Activated B cell treated with CpG ODN at 0.5 μM for 24 hours (primary cell): ENCODE results near the gene SMIM28. TPM values are rescaled to one million over a fixed set of nuclear protein-coding genes. Genes with fewer than 3 reads are reported as not detected.
"Not testable (repeated sequence)": the region's sequence is repeated elsewhere in the genome, so short reads cannot be mapped to it uniquely, and the experiment has no call there.

Source experiments
- ATAC-seq: fragments of 200-7000 bp; cut with Tn5 transposase; one replicate; pipeline ENCODE4 v1.10.0; 2021; ENCODE audit warnings: low read depth, mild to moderate bottlenecking, moderate library complexity
- CTCF ChIA-PET: fragments of 350-600 bp; sonication (Branson Sonifier 250); formaldehyde crosslinking; loops from one replicate; lab custom pipeline; 2021; ENCODE audit warnings: antibody characterized with exemption; lab: Charles Lee
- POLR2A ChIA-PET: fragments of 350-600 bp; sonication (Branson Sonifier 250); formaldehyde crosslinking; loops from one replicate; lab custom pipeline; 2021; ENCODE audit warnings: antibody characterized with exemption; lab: Charles Lee
- DNase-seq: peaks from one replicate; pipeline ENCODE4 v3.0.0; 2022
- H3K27ac Mint-ChIP-seq: one replicate; pipeline ENCODE4 v1.8.0; 2020; ENCODE audit warnings: mixed read lengths
- H3K27me3 Mint-ChIP-seq: one replicate; pipeline ENCODE4 v1.8.0; 2021; ENCODE audit warnings: mixed read lengths
- H3K36me3 Mint-ChIP-seq: one replicate; pipeline ENCODE4 v1.8.0; 2021; ENCODE audit warnings: low read depth, mixed read lengths
- H3K4me1 Mint-ChIP-seq: one replicate; pipeline ENCODE4 v1.8.0; 2021; ENCODE audit warnings: mixed read lengths
- H3K4me3 Mint-ChIP-seq: one replicate; pipeline ENCODE4 v1.8.0; 2020; ENCODE audit warnings: mild to moderate bottlenecking, mixed read lengths
- H3K9me3 Mint-ChIP-seq: one replicate; pipeline ENCODE4 v1.8.0; 2020; ENCODE audit warnings: mixed read lengths
- intact Hi-C: fragments of 100-400 bp; cut with micrococcal nuclease; formaldehyde crosslinking; loops from one replicate; pipeline ENCODE4 v1.15.1; 2024
- total RNA-seq: library from RNA; stranded (reverse); gene quantifications from 2 replicates; pipeline ENCODE4 v1.2.3, GENCODE V29; 2022
- TF ChIP-seq, protein P1 (sequence below): fragments of 200-600 bp; IDR thresholded peaks from one replicate; pipeline ENCODE4 v1.8.0; 2022; ENCODE audit warnings: antibody characterized with exemption, mild to moderate bottlenecking

SMIM28 gene
- total RNA-seq, 1 donor from 2014 or later = not detected

DNA sequence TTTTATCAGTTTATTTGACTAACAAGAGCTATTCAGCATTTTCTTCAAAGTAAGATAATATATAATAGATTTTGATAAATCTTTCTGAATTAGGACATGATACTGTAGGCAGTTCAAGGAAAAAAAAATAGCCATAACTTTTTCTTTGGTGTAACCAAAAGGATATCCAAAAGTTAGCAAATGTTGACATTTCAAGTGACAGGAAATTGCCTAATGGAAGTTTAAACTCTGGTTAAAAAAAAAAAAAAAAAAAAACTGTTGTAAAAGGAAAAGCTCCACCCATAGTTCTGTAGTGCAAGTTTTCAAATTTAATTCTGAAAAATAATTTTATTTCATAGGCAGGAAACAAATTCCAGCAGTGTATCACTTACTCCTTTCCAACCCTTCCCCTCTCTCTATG lies 45.2 kb downstream of the SMIM28 start:
- DNase-seq (no peak), ATAC-seq (no peak)
- TF ChIP-seq, protein P1, sequence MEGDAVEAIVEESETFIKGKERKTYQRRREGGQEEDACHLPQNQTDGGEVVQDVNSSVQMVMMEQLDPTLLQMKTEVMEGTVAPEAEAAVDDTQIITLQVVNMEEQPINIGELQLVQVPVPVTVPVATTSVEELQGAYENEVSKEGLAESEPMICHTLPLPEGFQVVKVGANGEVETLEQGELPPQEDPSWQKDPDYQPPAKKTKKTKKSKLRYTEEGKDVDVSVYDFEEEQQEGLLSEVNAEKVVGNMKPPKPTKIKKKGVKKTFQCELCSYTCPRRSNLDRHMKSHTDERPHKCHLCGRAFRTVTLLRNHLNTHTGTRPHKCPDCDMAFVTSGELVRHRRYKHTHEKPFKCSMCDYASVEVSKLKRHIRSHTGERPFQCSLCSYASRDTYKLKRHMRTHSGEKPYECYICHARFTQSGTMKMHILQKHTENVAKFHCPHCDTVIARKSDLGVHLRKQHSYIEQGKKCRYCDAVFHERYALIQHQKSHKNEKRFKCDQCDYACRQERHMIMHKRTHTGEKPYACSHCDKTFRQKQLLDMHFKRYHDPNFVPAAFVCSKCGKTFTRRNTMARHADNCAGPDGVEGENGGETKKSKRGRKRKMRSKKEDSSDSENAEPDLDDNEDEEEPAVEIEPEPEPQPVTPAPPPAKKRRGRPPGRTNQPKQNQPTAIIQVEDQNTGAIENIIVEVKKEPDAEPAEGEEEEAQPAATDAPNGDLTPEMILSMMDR = no peak
- intact Hi-C loops = no loop called here
- CTCF ChIA-PET = no interaction called here
- POLR2A ChIA-PET = interaction anchor here (0.7 kb wide), 1 partner anchor 13 kb away, joined by 4 read pairs; no protein-coding TSS in a partner anchor
- H3K4me3 Mint-ChIP-seq = no peak overlapping the region
- no peaks in the 10 kb centered on the region for H3K27me3 Mint-ChIP-seq
- peaks cover 15% of the 10 kb centered on the region for H3K36me3 Mint-ChIP-seq
- no peaks in the 10 kb centered on the region for H3K9me3 Mint-ChIP-seq
- H3K27ac Mint-ChIP-seq = no peak overlapping the region
- H3K4me1 Mint-ChIP-seq = no peaks in the 10 kb centered on the region

- H3K36me3 Mint-ChIP-seq = peaks cover under 1% of the 10 kb centered on the region
- DNase-seq (no peak), ATAC-seq (no peak)
- POLR2A ChIA-PET = no interaction called here
- H3K27ac Mint-ChIP-seq = no peak overlapping the region
- H3K9me3 Mint-ChIP-seq = no peaks in the 10 kb centered on the region
- no peaks in the 10 kb centered on the region for H3K27me3 Mint-ChIP-seq
- H3K4me1 Mint-ChIP-seq = no peaks in the 10 kb centered on the region
- CTCF ChIA-PET = no interaction called here
- TF ChIP-seq, protein P1 = no peak
- no peak overlapping the region for H3K4me3 Mint-ChIP-seq
- intact Hi-C loops = no loop called here
These were observed 46.5 kb downstream of the SMIM28 start for GRCh38 chr6:138424004-138424904.

DNA sequence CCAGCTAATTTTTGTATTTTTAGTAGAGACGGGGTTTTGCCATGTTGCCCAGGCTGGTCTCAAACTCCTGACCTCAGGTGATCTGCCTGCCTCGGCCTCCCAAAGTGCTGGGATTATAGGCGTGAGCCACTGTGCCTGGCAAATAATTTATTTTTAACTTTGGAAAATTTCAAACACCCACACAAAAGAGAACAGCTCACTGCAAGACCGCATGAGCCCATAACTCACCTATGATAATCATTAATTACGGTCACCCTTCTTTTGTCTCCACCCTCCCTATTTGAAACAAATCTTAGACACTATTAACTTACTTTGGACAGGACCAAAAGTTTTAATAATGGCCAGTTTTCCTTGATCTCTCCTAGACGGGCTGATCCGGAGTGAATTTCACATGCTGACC lies 47.6 kb downstream of the SMIM28 start:
- H3K36me3 Mint-ChIP-seq, DNase-seq, intact Hi-C loops, H3K4me1 Mint-ChIP-seq, H3K27ac Mint-ChIP-seq, H3K27me3 Mint-ChIP-seq, H3K9me3 Mint-ChIP-seq, H3K4me3 Mint-ChIP-seq, ATAC-seq: not testable (repeated sequence)
- CTCF ChIA-PET = interaction anchor here (6.3 kb wide), 1 partner anchor 85 kb away, joined by 59 read pairs; no protein-coding TSS in a partner anchor
- POLR2A ChIA-PET = interaction anchor here (0.6 kb wide), 1 partner anchor 16 kb away, joined by 5 read pairs; no protein-coding TSS in a partner anchor

DNA sequence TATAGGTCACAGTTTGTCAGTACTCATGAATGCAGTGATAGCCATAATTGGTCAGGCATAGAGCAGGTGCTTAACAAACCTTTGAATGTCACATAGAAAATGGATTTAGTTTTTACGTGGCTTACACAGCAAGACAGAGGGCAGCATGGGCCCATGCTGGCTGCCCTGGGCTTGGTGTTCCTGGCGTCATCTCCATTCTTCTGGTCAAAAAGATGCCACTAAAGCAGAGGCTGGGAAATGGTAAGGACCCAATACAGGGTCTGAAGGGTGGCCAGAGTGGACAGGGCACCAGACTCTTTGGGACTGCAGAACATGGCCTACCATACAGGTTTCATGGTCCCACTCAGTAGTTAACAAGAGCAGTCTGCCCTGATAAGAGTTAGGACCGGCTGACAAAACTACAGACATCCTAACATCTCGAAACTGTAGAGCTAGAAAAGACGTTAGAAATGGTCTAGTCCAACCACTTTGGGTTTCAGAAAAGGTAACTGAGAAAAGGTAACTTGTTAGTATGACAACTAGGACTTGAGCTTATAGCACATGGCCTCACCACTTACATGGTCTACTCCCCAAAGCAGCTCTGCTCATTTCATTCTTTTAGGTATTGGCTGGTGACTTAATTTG lies 48.9 kb downstream of the SMIM28 start:
- TF ChIP-seq, protein P1 = no peak
- no peak for DNase-seq
- no peaks in the 10 kb centered on the region for H3K9me3 Mint-ChIP-seq
- CTCF ChIA-PET = interaction anchor here (0.9 to 6.3 kb wide), 5 partner anchors 84 to 339 kb away, joined by 3 to 70 read pairs (median 23); no protein-coding TSS in a partner anchor
- peaks cover 3% of the 10 kb centered on the region for H3K27me3 Mint-ChIP-seq
- H3K36me3 Mint-ChIP-seq = no peaks in the 10 kb centered on the region
- intact Hi-C loops = no loop called here
- no peak overlapping the region for H3K27ac Mint-ChIP-seq
- ATAC-seq = no peak
- no peak overlapping the region for H3K4me3 Mint-ChIP-seq
- peaks cover 5% of the 10 kb centered on the region for H3K4me1 Mint-ChIP-seq
- POLR2A ChIA-PET = no interaction called here

DNA sequence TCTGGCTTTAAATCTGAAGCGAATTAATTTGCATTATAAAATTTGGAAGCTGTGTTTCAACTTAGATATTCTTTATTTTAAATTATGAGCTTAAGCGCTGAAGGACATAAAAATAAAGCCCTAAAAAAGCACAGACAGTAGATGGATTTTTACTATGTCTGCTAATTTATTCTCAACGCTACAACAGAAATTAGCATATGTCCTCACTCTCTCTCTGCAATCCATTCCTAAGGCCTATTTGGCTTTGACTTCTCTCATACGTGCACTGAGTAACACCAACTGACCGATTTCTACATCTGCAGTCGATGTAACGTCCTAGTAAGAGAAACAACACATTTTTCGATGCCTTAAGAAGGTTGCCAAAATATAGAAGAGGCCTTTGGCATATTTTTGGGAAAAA lies 50.0 kb downstream of the SMIM28 start:
- H3K4me3 Mint-ChIP-seq = no peak overlapping the region
- H3K27me3 Mint-ChIP-seq = peaks cover 3% of the 10 kb centered on the region
- ATAC-seq (no peak), DNase-seq (no peak)
- no peaks in the 10 kb centered on the region for H3K36me3 Mint-ChIP-seq
- intact Hi-C loops = no loop called here
- peaks cover 6% of the 10 kb centered on the region for H3K4me1 Mint-ChIP-seq
- ChIA-PET POLR2A (interaction anchor here (0.6 kb wide), 1 partner anchor 30 kb away, joined by 3 read pairs; no protein-coding TSS in a partner anchor), CTCF (interaction anchor here (0.7 to 6.3 kb wide), 7 partner anchors 83 to 939 kb away, joined by 3 to 70 read pairs (median 4); no protein-coding TSS in a partner anchor)
- H3K9me3 Mint-ChIP-seq = no peaks in the 10 kb centered on the region
- TF ChIP-seq, protein P1 = no peak
- H3K27ac Mint-ChIP-seq = no peak overlapping the region
